T-helper 1 cell treated with Interleukin-12 subunit alpha and Interleukin-12 subunit beta and Interleukin-4 antibody, amounts not matched to agents 30 μg/mL and 1 μg/mL, for 36 hours (primary cell): ENCODE data around the gene WBP1L.

Experiments
- H3K27ac Mint-ChIP-seq: one replicate; pipeline ENCODE4 v1.8.0; 2021; ENCODE audit warnings: mild to moderate bottlenecking, mixed read lengths
- H3K27me3 Mint-ChIP-seq: one replicate; pipeline ENCODE4 v1.8.0; 2021; ENCODE audit warnings: low read depth, mixed read lengths
- H3K36me3 Mint-ChIP-seq: one replicate; pipeline ENCODE4 v1.8.0; 2021; ENCODE audit warnings: low read depth, mixed read lengths
- H3K4me1 Mint-ChIP-seq: one replicate; pipeline ENCODE4 v1.8.0; 2021; ENCODE audit warnings: low read depth, mixed read lengths
- H3K4me3 Mint-ChIP-seq: one replicate; pipeline ENCODE4 v1.8.0; 2021; ENCODE audit warnings: mild to moderate bottlenecking, moderate library complexity, mixed read lengths
- H3K9me3 Mint-ChIP-seq: one replicate; pipeline ENCODE4 v1.8.0; 2021; ENCODE audit warnings: mixed read lengths

Gene WBP1L

DNA sequence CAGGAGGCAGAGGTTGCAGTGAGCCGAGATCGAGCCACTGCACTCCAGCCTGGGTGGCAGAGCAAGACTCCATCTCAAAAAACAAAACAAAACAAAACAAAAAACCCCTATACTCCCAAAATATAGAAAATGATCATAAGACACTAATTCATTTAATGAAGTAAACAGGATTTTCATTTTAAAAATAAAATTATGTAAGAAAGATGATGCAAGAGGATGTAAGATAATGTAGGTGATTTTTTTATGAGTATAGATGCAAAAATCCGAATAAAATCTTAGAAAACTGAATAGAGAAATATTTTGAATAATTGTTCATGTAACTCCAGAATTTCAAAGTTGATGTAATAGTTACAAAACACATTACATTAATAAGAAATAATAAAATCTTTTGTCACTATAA, 121.9 kb downstream of the WBP1L start:
- peaks cover 9% of the 10 kb centered on the region for H3K36me3 Mint-ChIP-seq
- no peak overlapping the region for H3K27ac Mint-ChIP-seq
- no peak overlapping the region for H3K4me3 Mint-ChIP-seq
- peaks cover 7% of the 10 kb centered on the region for H3K4me1 Mint-ChIP-seq
- H3K27me3 Mint-ChIP-seq: peaks cover 18% of the 10 kb centered on the region
- H3K9me3 Mint-ChIP-seq: no peaks in the 10 kb centered on the region
